CD4-positive, alpha-beta T cell (primary cell): Measurements from ENCODE around the gene COL7A1. TPM values are rescaled to one million over a fixed set of nuclear protein-coding genes. Genes with fewer than 3 reads are reported as not detected.

Source experiments
- ATAC-seq: fragments of 200-7000 bp; cut with Tn5 transposase; one replicate; pipeline ENCODE4 v1.10.0; 2022; ENCODE audit warnings: mild to moderate bottlenecking; ENCODE audit not compliant: poor library complexity
- CTCF ChIA-PET: fragments of 350-600 bp; sonication (Branson Sonifier 250); formaldehyde crosslinking; loops from one replicate; lab custom pipeline; 2021; ENCODE audit warnings: antibody characterized with exemption, inconsistent platforms; lab: Charles Lee
- POLR2A ChIA-PET: fragments of 350-600 bp; sonication (Branson Sonifier 250); formaldehyde crosslinking; loops from one replicate; lab custom pipeline; 2021; ENCODE audit warnings: antibody characterized with exemption, inconsistent platforms; lab: Charles Lee
- DNase-seq, 14 experiments: peaks; one replicate each; pipeline ENCODE4 v3.0.0-alpha.2; 2013 to 2020; ENCODE audit warnings: mixed read lengths in 2 of 14
- H3K27ac ChIP-seq, 2 donors: one replicate each; pipeline versions ENCODE4 v1.5.1 to v1.7.0; 2013; ENCODE audit warnings: low read length in 2 of 2, low read depth in 1 of 2, mild to moderate bottlenecking in 1 of 2
- H3K27me3 ChIP-seq, 2 experiments: 1 replicate in 1 of 2; 2 replicates in 1 of 2; pipeline versions ENCODE4 v1.6.1 to v1.7.0; 2013; ENCODE audit warnings: low read length in 2 of 2, control low read depth in 1 of 2, mild to moderate bottlenecking in 1 of 2, moderate library complexity in 1 of 2; ENCODE audit not compliant: insufficient read depth in 2 of 2, control insufficient read depth in 1 of 2
- H3K36me3 ChIP-seq: one replicate; pipeline ENCODE4 v1.6.1; 2013; ENCODE audit warnings: low read length, control low read depth; ENCODE audit not compliant: insufficient read depth
- H3K4me1 ChIP-seq: one replicate; pipeline ENCODE4 v1.6.1; 2013; ENCODE audit warnings: low read length, control low read depth; ENCODE audit not compliant: insufficient read depth
- H3K4me3 ChIP-seq: one replicate; pipeline ENCODE4 v1.5.1; 2013; ENCODE audit warnings: mild to moderate bottlenecking, low read length, moderate library complexity
- H3K9me3 ChIP-seq, 2 experiments: 1 replicate in 1 of 2; 2 replicates in 1 of 2; pipeline versions ENCODE4 v1.6.1 to v1.7.0; 2013; ENCODE audit warnings: low read length in 2 of 2, mild to moderate bottlenecking in 2 of 2, control low read depth in 1 of 2, moderate library complexity in 1 of 2; ENCODE audit not compliant: control insufficient read depth in 1 of 2, insufficient read depth in 1 of 2
- H3K27ac Mint-ChIP-seq: one replicate; pipeline ENCODE4 v1.8.0; 2020; ENCODE audit warnings: mixed read lengths
- H3K27me3 Mint-ChIP-seq: one replicate; pipeline ENCODE4 v1.8.0; 2021; ENCODE audit warnings: mixed read lengths
- H3K36me3 Mint-ChIP-seq: one replicate; pipeline ENCODE4 v1.8.0; 2021; ENCODE audit warnings: low read depth, mixed read lengths
- H3K4me1 Mint-ChIP-seq: one replicate; pipeline ENCODE4 v1.8.0; 2021; ENCODE audit warnings: low read depth, mixed read lengths
- H3K4me3 Mint-ChIP-seq: one replicate; pipeline ENCODE4 v1.8.0; 2020; ENCODE audit warnings: mild to moderate bottlenecking, mixed read lengths
- H3K9me3 Mint-ChIP-seq: one replicate; pipeline ENCODE4 v1.8.0; 2020; ENCODE audit warnings: mixed read lengths
- intact Hi-C, 2 experiments: fragments of 100-400 bp; cut with DNase I in 1 of 2; cut with micrococcal nuclease in 1 of 2; formaldehyde crosslinking; loops; one replicate each; pipeline versions ENCODE4 v1.15.1 to v1.9.0; 2023 to 2025; cut with DNase I, micrococcal nuclease
- total RNA-seq, 174 experiments: library from RNA in 2 of 174; stranded (reverse) in 2 of 174; gene quantifications; one replicate each; pipeline ENCODE4 v1.2.3 and lab custom pipeline; 2021 to 2026
- TF ChIP-seq, protein P1 (sequence below): fragments of 200-600 bp; IDR thresholded peaks from one replicate; pipeline ENCODE4 v1.8.0; 2022; ENCODE audit warnings: antibody characterized with exemption, mild to moderate bottlenecking

COL7A1 gene
- total RNA-seq, 2 experiments from 2014 or later: 0.73 to 0.93 TPM

GRCh38 chr3:48592519-48593087, 2.5 kb downstream of the COL7A1 start:
- Histone ChIP-seq H3K4me1 (peaks cover 8% of the 10 kb centered on the region), H3K27ac (no peak overlapping the region), H3K27me3 (peaks cover 11 to 33% of the 10 kb centered on the region in 2 experiments), H3K9me3 (peaks cover 0 to 6% of the 10 kb centered on the region in 2 experiments), H3K36me3 (no peaks in the 10 kb centered on the region), H3K4me3 (no peak overlapping the region)
- H3K4me1 Mint-ChIP-seq: peaks cover 6% of the 10 kb centered on the region
- POLR2A ChIA-PET: no interaction called here
- CTCF ChIA-PET: no interaction called here
- no peak overlapping the region for H3K4me3 Mint-ChIP-seq
- peaks cover 5% of the 10 kb centered on the region for H3K36me3 Mint-ChIP-seq
- DNase-seq: no peak
- no peaks in the 10 kb centered on the region for H3K9me3 Mint-ChIP-seq
- TF ChIP-seq, protein P1, sequence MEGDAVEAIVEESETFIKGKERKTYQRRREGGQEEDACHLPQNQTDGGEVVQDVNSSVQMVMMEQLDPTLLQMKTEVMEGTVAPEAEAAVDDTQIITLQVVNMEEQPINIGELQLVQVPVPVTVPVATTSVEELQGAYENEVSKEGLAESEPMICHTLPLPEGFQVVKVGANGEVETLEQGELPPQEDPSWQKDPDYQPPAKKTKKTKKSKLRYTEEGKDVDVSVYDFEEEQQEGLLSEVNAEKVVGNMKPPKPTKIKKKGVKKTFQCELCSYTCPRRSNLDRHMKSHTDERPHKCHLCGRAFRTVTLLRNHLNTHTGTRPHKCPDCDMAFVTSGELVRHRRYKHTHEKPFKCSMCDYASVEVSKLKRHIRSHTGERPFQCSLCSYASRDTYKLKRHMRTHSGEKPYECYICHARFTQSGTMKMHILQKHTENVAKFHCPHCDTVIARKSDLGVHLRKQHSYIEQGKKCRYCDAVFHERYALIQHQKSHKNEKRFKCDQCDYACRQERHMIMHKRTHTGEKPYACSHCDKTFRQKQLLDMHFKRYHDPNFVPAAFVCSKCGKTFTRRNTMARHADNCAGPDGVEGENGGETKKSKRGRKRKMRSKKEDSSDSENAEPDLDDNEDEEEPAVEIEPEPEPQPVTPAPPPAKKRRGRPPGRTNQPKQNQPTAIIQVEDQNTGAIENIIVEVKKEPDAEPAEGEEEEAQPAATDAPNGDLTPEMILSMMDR: no peak
- peaks cover 63% of the 10 kb centered on the region for H3K27me3 Mint-ChIP-seq
- intact Hi-C loops: no loop called here
- ATAC-seq: no peak
- no peak overlapping the region for H3K27ac Mint-ChIP-seq

DNA sequence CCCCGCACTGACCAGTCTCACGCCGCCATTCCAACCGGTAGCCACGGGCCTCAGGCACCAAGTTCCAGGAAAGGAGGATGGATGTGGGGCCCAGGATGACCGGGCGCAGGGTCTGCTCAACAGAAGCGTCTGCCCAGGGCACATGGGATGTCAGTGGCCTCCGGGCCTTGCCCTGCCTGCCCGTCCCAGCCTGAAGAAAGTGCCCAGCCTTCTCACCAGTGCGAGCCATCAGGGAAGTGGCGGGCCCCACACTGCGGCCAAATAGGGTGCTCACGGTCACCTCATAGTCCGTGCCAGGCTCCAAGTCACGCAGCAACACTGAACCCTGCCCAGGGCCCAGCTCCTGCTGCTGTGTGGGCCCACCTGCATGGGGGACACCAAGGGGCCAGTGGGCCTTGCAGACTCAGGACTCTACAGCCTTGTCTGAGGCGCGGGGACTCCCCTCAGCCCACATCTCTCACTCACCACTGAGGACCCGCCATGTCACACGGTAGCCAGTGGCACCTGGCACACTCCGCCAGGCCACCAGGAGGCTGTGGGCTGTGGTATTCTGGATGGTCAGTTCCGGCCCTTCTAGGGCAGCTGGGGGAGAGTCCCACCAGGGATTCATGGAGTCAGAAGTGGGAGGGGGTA, 3.1 kb downstream of the COL7A1 start:
- H3K36me3 ChIP-seq: no peaks in the 10 kb centered on the region
- CTCF ChIA-PET: no interaction called here
- POLR2A ChIA-PET: no interaction called here
- ATAC-seq: no peak
- H3K9me3 Mint-ChIP-seq: no peaks in the 10 kb centered on the region
- TF ChIP-seq, protein P1: no peak
- H3K4me1 ChIP-seq: peaks cover 8% of the 10 kb centered on the region
- peaks cover 6% of the 10 kb centered on the region for H3K4me1 Mint-ChIP-seq
- intact Hi-C loops: no loop called here
- no peak overlapping the region for H3K27ac ChIP-seq
- no peak overlapping the region for H3K4me3 Mint-ChIP-seq
- H3K9me3 ChIP-seq: peaks cover 0 to 8% of the 10 kb centered on the region in 2 experiments
- H3K36me3 Mint-ChIP-seq: no peaks in the 10 kb centered on the region
- no peak overlapping the region for H3K4me3 ChIP-seq
- no peak overlapping the region for H3K27ac Mint-ChIP-seq
- peaks cover 11 to 33% of the 10 kb centered on the region in 2 experiments for H3K27me3 ChIP-seq
- DNase-seq: no peak
- H3K27me3 Mint-ChIP-seq: peaks cover 59% of the 10 kb centered on the region

DNA sequence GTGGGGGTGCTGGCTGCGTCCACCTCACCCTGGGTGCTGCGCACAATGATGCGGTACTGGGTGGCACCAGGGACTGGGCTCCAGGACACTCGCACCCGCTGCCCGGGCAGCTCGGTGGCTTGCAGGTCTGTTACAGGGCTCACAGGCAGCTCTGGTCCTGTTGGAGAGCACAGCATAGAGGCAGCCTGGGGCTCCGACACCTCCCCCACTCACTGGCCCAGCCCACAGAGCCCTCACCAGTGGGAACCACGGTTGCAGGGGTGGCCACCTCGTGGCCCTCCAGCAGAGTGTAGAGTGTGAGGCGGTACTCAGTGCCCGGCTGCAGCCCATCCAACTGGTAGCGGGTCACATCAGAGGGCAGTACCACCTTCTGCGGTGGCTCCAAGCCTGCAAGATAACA, 3.7 kb downstream of the COL7A1 start:
- no peaks in the 10 kb centered on the region for H3K36me3 ChIP-seq
- H3K9me3 ChIP-seq: peaks cover 0 to 8% of the 10 kb centered on the region in 2 experiments
- Mint-ChIP-seq H3K27me3 (peaks cover 62% of the 10 kb centered on the region), H3K4me3 (no peak overlapping the region), H3K4me1 (peaks cover 6% of the 10 kb centered on the region), H3K27ac (no peak overlapping the region), H3K36me3 (no peaks in the 10 kb centered on the region), H3K9me3 (no peaks in the 10 kb centered on the region)
- peaks cover 8% of the 10 kb centered on the region for H3K4me1 ChIP-seq
- ChIA-PET CTCF (no interaction called here), POLR2A (no interaction called here)
- no peak overlapping the region for H3K27ac ChIP-seq
- DNase-seq (no peak), ATAC-seq (no peak)
- H3K27me3 ChIP-seq: peaks cover 11 to 33% of the 10 kb centered on the region in 2 experiments
- H3K4me3 ChIP-seq: no peak overlapping the region
- intact Hi-C loops: no loop called here
- TF ChIP-seq, protein P1: no peak
